Bronchial epithelial cell (primary cell): ENCODE data around the gene NOP16. TPM values are rescaled to one million over a fixed set of nuclear protein-coding genes. Genes with fewer than 3 reads are reported as not detected.

ENCODE experiments used
- DNase-seq: peaks from one replicate; pipeline ENCODE4 v3.0.0-alpha.2; 2010; ENCODE audit warnings: low read depth
- FAIRE-seq: peaks from 2 replicates; lab custom pipeline; 2011; peaks lifted over from hg19 to GRCh38; lab: Jason Lieb, UNC
- H3K27me3 ChIP-seq: 2 replicates; pipeline ENCODE4 v1.5.1; 2011; ENCODE audit warnings: low read length; ENCODE audit not compliant: control insufficient read depth, insufficient read depth
- H3K36me3 ChIP-seq: 2 replicates; pipeline ENCODE4 v1.5.1; 2011; ENCODE audit warnings: low read length; ENCODE audit not compliant: control insufficient read depth, insufficient read depth
- H3K4me3 ChIP-seq: 2 replicates; pipeline ENCODE4 v1.5.1; 2011; ENCODE audit warnings: mild to moderate bottlenecking, low read depth, low read length, control low read depth
- total RNA-seq: library from RNA; depleted of rRNA; stranded (reverse); fragments of >200 nt; gene quantifications from 2 replicates; pipeline ENCODE4 v1.2.1, GENCODE V29; 2014
- TF ChIP-seq, protein P1 (sequence below): IDR thresholded peaks from 2 replicates; pipeline ENCODE4 v1.5.1; 2011; ENCODE audit warnings: mild to moderate bottlenecking, moderate library complexity, low read length, control low read depth, inconsistent platforms; ENCODE audit not compliant: insufficient read depth, severe bottlenecking

Gene NOP16
- total RNA-seq, 1 donor from 2014 or later = 36.1 TPM

DNA sequence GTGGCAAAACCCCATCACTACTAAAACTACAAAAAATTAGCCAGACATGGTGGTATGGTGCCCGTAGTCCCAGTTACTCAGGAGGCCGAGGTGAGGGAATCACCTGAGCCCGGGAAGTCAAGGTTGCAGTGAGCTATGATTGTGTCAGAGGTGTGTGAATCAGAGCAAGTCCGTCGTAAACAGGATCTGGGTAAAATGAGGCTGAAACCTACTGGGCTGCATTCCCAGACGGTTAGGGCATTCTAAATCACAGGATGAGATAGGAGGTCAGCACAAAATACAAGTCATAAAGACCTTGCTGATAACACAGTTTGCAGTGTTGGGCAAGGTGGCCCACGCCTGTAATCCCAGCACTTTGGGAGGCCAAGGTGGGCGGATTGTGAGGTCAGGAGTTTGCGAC is 29.9 kb upstream of the NOP16 start:
- DNase-seq = peak; percentile 99
- no peak for FAIRE-seq
- Histone ChIP-seq H3K27me3 (no peaks in the 10 kb centered on the region), H3K4me3 (no peak overlapping the region), H3K36me3 (no peaks in the 10 kb centered on the region)
- TF ChIP-seq, protein P1, sequence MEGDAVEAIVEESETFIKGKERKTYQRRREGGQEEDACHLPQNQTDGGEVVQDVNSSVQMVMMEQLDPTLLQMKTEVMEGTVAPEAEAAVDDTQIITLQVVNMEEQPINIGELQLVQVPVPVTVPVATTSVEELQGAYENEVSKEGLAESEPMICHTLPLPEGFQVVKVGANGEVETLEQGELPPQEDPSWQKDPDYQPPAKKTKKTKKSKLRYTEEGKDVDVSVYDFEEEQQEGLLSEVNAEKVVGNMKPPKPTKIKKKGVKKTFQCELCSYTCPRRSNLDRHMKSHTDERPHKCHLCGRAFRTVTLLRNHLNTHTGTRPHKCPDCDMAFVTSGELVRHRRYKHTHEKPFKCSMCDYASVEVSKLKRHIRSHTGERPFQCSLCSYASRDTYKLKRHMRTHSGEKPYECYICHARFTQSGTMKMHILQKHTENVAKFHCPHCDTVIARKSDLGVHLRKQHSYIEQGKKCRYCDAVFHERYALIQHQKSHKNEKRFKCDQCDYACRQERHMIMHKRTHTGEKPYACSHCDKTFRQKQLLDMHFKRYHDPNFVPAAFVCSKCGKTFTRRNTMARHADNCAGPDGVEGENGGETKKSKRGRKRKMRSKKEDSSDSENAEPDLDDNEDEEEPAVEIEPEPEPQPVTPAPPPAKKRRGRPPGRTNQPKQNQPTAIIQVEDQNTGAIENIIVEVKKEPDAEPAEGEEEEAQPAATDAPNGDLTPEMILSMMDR = no peak

DNA sequence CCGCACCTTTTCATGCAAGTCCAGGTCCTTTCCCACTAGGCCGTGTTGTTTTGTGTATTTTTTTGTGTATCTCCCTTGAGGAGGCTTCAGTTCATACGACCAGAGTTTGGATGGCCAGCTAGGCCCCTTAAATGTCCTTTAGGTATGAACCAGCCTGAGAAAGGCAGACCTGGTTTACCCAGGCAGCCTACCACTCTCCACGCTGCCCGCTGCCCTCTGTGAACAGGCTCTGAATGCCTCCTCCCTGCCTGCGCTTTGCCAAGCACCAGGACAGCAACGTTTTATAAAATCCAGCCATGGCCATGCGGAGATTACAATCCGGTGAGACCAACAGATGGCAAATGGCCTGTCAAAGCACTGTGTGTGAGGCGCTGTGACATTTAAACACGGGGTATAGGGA is 28.6 kb upstream of the NOP16 start:
- no peak overlapping the region for H3K4me3 ChIP-seq
- no peak for DNase-seq
- no peaks in the 10 kb centered on the region for H3K27me3 ChIP-seq
- TF ChIP-seq, protein P1 = no peak
- H3K36me3 ChIP-seq = no peaks in the 10 kb centered on the region
- no peak for FAIRE-seq

DNA sequence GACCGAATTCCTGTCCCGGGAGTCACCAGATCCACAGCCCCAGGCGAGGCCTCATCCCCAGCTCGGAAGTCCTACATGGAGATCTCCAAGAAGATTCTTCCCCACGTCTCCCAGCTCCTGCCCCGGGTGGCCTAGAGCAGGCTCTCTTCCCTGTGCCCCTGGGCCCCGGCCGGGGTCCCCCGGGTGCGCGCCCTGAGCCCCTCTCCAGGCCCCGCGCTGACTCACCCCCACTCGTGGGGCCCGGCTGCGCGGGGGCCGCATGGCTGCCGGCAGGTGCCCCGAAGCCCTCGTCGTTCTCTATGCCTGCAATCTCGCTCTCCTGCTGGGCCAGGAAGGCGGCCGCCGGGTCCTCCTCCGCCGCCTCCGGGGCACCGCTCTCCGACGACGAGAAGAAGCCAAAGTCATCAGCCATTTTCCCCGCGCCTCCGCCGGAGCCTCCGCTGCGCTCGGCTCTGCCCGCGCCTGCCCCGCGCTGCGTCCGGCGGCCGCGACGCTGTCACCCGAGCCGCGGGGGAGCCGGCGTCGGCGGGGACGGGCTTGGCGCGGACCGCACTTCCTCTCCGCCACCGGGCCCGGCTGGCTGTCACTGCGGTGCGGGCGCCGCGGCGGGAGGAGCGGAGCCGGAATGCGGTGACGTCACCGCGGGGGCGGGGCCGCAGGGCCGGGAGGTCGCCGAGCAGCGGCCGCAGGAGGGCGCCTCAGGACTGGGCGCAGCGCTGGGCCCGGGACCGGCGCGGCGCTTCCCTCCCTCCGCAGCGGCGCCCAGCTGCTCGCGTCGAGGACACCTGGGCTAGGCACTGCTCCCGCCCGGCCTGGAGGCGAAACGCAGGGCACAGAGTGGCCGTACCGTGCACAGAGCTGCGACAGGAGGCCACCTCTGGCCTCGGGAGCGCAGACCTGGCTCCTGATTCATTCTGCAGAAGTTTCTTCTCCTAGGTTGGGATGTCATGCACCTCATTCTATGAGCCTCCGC is 27.8 kb upstream of the NOP16 start, which contains the start of gene CLTB:
Gene CLTB, minus strand, starts transcription at position 588 of the 973 bp plus-strand sequence. Its CDS starts 176 bp downstream, at position 412.
- Histone ChIP-seq H3K27me3 (no peaks in the 10 kb centered on the region), H3K4me3 (peak within 1 kb of the TSS; percentile 79), H3K36me3 (no peaks in the 10 kb centered on the region)
- no peak for FAIRE-seq
- peak; percentile 63 for DNase-seq
- TF ChIP-seq, protein P1 = peak; percentile 76

DNA sequence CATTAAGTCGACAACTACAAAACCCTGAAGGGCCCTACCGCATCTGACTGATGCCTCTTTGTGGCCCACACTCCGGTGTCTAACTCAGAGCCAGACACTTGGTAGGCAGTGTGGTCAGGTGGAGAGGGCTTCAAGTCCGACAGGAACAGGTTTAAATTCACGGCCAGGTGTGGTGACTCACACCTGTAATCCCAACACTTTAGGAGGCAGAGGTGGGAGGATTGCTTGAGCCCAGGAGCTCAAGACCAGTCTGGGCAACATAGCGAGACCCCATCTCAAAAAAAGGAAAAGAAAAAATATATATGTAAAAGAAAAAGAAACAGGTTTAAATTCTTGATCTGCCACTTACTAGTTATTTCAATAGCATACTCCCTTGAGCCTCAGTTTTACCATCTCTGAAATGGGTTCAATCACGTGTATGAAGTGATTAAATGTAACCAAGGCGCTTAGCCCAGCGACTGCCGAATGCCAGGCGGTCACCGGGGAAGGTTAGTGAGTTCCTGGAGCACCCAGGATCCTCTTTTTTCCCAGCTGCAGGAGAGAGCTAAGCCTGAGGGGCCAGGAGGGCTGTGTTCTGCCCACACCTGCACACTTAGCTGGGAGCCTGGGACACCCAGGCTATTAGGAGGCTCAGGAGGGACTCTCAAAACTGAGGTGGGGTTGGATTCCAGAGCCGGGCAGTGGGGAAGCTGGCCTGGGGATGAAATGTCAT is 27.0 kb upstream of the NOP16 start:
- DNase-seq (peak; percentile 49), FAIRE-seq (no peak)
- Histone ChIP-seq H3K27me3 (no peaks in the 10 kb centered on the region), H3K36me3 (no peaks in the 10 kb centered on the region), H3K4me3 (peak overlapping the region; percentile 79)
- TF ChIP-seq, protein P1 = no peak

DNA sequence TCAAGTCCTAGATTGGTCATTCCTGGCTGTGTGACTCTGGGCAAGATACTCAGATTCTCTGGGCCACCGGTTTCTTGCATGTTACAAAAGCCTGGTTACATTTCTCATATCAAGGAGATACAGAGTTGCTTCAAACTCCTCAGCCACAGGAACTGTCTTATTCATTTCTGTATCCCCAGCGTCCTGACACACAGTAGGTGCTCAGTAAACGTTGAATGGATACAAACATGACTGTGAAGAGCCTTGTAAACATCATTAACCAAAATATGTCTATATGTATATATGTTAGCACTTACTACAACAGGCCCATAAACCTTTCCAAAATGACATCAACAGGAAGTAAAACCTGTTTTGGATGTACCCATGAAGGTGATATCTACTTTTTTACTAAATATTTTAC is 26.3 kb upstream of the NOP16 start:
- no peak for FAIRE-seq
- DNase-seq = no peak
- TF ChIP-seq, protein P1 = no peak
- Histone ChIP-seq H3K4me3 (peak overlapping the region; percentile 79), H3K27me3 (no peaks in the 10 kb centered on the region), H3K36me3 (peaks cover 2% of the 10 kb centered on the region)
